Fibroblast of lung (primary cell): ENCODE data around the gene SERTAD3.

Source experiments
- EZH2 ChIP-seq: IDR thresholded peaks from 2 replicates; pipeline ENCODE4 v1.5.1; 2012; ENCODE audit warnings: low read length, control low read depth, mild to moderate bottlenecking; ENCODE audit errors: missing control alignments
- TF ChIP-seq, protein P1 (sequence below), 2 donors: IDR thresholded peaks in 1 of 2; conservative IDR thresholded peaks in 1 of 2; 1 replicate in 1 of 2; 2 replicates in 1 of 2; pipeline ENCODE4 v1.5.1; 2011 to 2012; ENCODE audit warnings: low read length in 2 of 2, control low read depth in 1 of 2, inconsistent platforms in 1 of 2, low read depth in 1 of 2, mild to moderate bottlenecking in 1 of 2

DNA sequence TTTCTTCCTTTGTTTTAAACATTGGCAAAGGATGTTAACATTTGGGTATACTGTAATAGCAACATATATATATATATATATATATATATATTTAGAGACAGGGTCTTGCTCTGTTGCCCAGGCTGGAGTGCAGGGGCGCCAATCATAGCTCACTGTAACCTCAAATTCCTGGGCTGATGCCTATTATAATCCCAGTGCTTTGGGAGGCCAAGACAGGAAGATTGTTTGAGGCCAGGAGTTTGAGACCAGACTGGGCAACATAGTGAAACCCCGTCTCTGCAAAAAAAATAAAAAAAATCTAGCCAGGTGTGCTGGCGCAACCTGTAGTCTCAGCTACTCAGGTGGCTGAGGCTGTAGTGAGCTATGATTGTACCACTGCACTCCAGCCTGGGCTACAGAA, 16.1 kb upstream of the SERTAD3 start:
- TF ChIP-seq, protein P1, sequence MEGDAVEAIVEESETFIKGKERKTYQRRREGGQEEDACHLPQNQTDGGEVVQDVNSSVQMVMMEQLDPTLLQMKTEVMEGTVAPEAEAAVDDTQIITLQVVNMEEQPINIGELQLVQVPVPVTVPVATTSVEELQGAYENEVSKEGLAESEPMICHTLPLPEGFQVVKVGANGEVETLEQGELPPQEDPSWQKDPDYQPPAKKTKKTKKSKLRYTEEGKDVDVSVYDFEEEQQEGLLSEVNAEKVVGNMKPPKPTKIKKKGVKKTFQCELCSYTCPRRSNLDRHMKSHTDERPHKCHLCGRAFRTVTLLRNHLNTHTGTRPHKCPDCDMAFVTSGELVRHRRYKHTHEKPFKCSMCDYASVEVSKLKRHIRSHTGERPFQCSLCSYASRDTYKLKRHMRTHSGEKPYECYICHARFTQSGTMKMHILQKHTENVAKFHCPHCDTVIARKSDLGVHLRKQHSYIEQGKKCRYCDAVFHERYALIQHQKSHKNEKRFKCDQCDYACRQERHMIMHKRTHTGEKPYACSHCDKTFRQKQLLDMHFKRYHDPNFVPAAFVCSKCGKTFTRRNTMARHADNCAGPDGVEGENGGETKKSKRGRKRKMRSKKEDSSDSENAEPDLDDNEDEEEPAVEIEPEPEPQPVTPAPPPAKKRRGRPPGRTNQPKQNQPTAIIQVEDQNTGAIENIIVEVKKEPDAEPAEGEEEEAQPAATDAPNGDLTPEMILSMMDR (conservative IDR thresholded peaks at IDR 0.05 in 1 of 2, IDR thresholded peaks at IDR 0.05 in 1 of 2; ENCODE audit: low read depth in 1 of 2, low read length in 2 of 2): no peak
- TF ChIP-seq EZH2: no peak
